Measurements from ENCODE around the gene SYCN. TPM values are rescaled to one million over a fixed set of nuclear protein-coding genes. Genes with fewer than 3 reads are reported as not detected.
A peak's percentile ranks its signal among the peaks of the same experiment; 100 is the strongest.

SYCN gene
- total and polyA plus RNA-seq, 2 of the 8 experiments (the other 6 are each of a cell fraction or from before 2014, with no cell fraction given), result not detected

- DNase-seq (ENCODE audit: low read depth in 1 of 2, low spot score in 2 of 2), result no peak
- Histone ChIP-seq H3K4me3 (ENCODE audit: extremely low read depth in 1 of 4, insufficient read depth in 2 of 4, low read depth in 3 of 4, low read length in 4 of 4) (no peak overlapping the region), H3K36me3 (ENCODE audit: control insufficient read depth in 2 of 4, insufficient read depth in 4 of 4, low read length in 3 of 4) (no peaks in the 10 kb centered on the region), H2BK5ac (ENCODE audit: low read depth, low read length) (no peak overlapping the region), H2AFZ (ENCODE audit: low read length) (no peak overlapping the region), H3K18ac (ENCODE audit: extremely low read depth, low read length) (no peak overlapping the region), H3K56ac (replicated peaks; ENCODE audit: insufficient read length, low read depth, low read length) (no peak overlapping the region), H3K79me1 (ENCODE audit: low read depth, low read length) (no peaks in the 10 kb centered on the region), H3K4ac (replicated peaks; ENCODE audit: insufficient read length, low read depth, low read length) (no peak overlapping the region), H3K27ac (ENCODE audit: low read depth, low read length) (no peak overlapping the region), H3K79me2 (ENCODE audit: control insufficient read depth in 1 of 2, insufficient read depth in 2 of 2, low read length in 2 of 2) (no peaks in the 10 kb centered on the region), H3K23me2 (ENCODE audit: low read depth, low read length) (peaks cover 2% of the 10 kb centered on the region; the same call in 1 of the 2 replicates), H3K9me3 (ENCODE audit: insufficient read depth in 2 of 2, low read depth in 1 of 2, low read length in 1 of 2) (no peaks in the 10 kb centered on the region), H3K14ac (ENCODE audit: insufficient read length) (no peak overlapping the region), H2BK12ac (ENCODE audit: low read depth, low read length) (no peak overlapping the region; the same call in 1 of the 2 replicates), H2BK120ac (replicated peaks; ENCODE audit: low read depth, low read length) (no peak overlapping the region), H4K20me1 (replicated peaks in 1 of 2; ENCODE audit: control insufficient read depth in 1 of 2, insufficient read depth in 2 of 2, low read length in 2 of 2) (peaks cover 0 to 1% of the 10 kb centered on the region in 2 experiments), H4K91ac (replicated peaks; ENCODE audit: insufficient read length, low read length) (no peak overlapping the region), H3K9ac (replicated peaks in 1 of 4; ENCODE audit: extremely low read depth in 1 of 4, low read depth in 3 of 4, low read length in 3 of 4) (no peak overlapping the region), H2BK20ac (ENCODE audit: low read length) (0 out of 2 replicates have a peak overlapping the region, but pooled peaks have one; percentile 80), H3K4me1 (replicated peaks in 1 of 4; ENCODE audit: control insufficient read depth in 3 of 4, insufficient read depth in 4 of 4, low read length in 3 of 4) (no peaks in the 10 kb centered on the region), H3K23ac (ENCODE audit: insufficient read length) (no peak overlapping the region), H3K4me2 (ENCODE audit: insufficient read depth in 1 of 2, low read depth in 2 of 2, low read length in 2 of 2) (no peak overlapping the region), H4K8ac (ENCODE audit: extremely low read depth, insufficient read depth, low read length) (no peak overlapping the region), H4K5ac (ENCODE audit: insufficient read length, low read depth, low read length) (no peak overlapping the region), H2AK5ac (ENCODE audit: low read depth, low read length) (no peak overlapping the region), H3K27me3 (replicated peaks in 1 of 4; ENCODE audit: control insufficient read depth in 3 of 4, extremely low read depth in 1 of 4, insufficient read depth in 3 of 4, low read length in 3 of 4) (peaks cover 0 to 4% (median 1%) of the 10 kb centered on the region in 4 experiments; a peak in 2 of 7 replicates), H2BK15ac (ENCODE audit: low read length) (no peak overlapping the region)
- no peak for TF ChIP-seq GTF2F1 (IDR thresholded peaks at IDR 0.05; ENCODE audit: borderline replicate concordance, low read depth, low read length)
- no peak for TF ChIP-seq SRF (IDR thresholded peaks at IDR 0.05; ENCODE audit: low read depth, low read length)
- TF ChIP-seq ATF2 (IDR thresholded peaks at IDR 0.05; ENCODE audit: low read length), result no peak
- TF ChIP-seq EZH2 (IDR thresholded peaks at IDR 0.05; ENCODE audit: low read depth, low read length, severe bottlenecking), result no peak
- no peak for TF ChIP-seq POLR2A (IDR thresholded peaks at IDR 0.05; ENCODE audit: control extremely low read depth in 1 of 2, low read depth in 2 of 2, low read length in 2 of 2)
- TF ChIP-seq EGR1 (IDR thresholded peaks at IDR 0.05; ENCODE audit: borderline replicate concordance, low read depth, low read length), result no peak
- TF ChIP-seq MAX (IDR thresholded peaks at IDR 0.05), result peak; percentile 34; the same call in 1 of the 2 replicates
- POLR2A ChIA-PET (ENCODE audit: partially characterized antibody), result no interaction called here
- 80% methylated on average over 17 of the region's 22 CpGs; no CpG with 5 or more reads in 1 of the 2 experiments for WGBS, 2 experiments (ENCODE audit: extremely low coverage in 1 of 2, insufficient coverage in 1 of 2, insufficient read length in 1 of 2, insufficient replicate concordance in 2 of 2, low coverage in 1 of 2, low lambda C conversion rate in 2 of 2, missing lambda C conversion rate in 1 of 2)
- FAIRE-seq, result no peak
- CTCF ChIA-PET (ENCODE audit: partially characterized antibody), result interaction anchor here (0.6 to 2.1 kb wide), 4 partner anchors 15 to 94 kb away, joined by 3 to 10 read pairs (median 4); no protein-coding TSS in a partner anchor
Observed at GRCh38 chr19:39237200-39238184, 33.4 kb upstream of the SYCN start.

All from H1 (cell line).